ENCODE data around the gene CRISPLD2. TPM values are rescaled to one million over a fixed set of nuclear protein-coding genes. Genes with fewer than 3 reads are reported as not detected.
A peak's percentile ranks its signal among the peaks of the same experiment; 100 is the strongest.

The CRISPLD2 gene
- total RNA-seq, 1 experiment from 2014 or later, result 9.4 TPM

- ChIA-PET POLR2A (no interaction called here), CTCF (interaction anchor here (0.9 kb wide), 1 partner anchor 157 kb away, joined by 3 read pairs; no protein-coding TSS in a partner anchor)
- Mint-ChIP-seq H3K4me1 (peaks cover 4% of the 10 kb centered on the region; the same call in 1 of the 2 replicates), H3K36me3 (no peaks in the 10 kb centered on the region), H3K27ac (no peak overlapping the region; the same call in 1 of the 2 replicates), H3K9me3 (no peaks in the 10 kb centered on the region), H3K4me3 (no peak overlapping the region), H3K27me3 (ENCODE audit: low read depth) (no peaks in the 10 kb centered on the region)
- TF ChIP-seq EMX1 (CRISPR knock-in tag; IDR thresholded peaks at IDR 0.05), result no peak
- no peak for TF ChIP-seq GRHL2 (CRISPR knock-in tag; IDR thresholded peaks at IDR 0.05; ENCODE audit: insufficient replicate concordance, severe bottlenecking)
- DNase-seq (ENCODE audit: low spot score) (no peak), ATAC-seq (no peak)
These were observed 75.2 kb downstream of the CRISPLD2 start for GRCh38 chr16:84895016-84895415.

GRCh38 chr16:84896847-84897246 is 77.1 kb downstream of the CRISPLD2 start:
- Mint-ChIP-seq H3K9me3 (peaks cover 3% of the 10 kb centered on the region; the same call in 1 of the 2 replicates), H3K27me3 (ENCODE audit: low read depth) (no peaks in the 10 kb centered on the region), H3K27ac (no peak overlapping the region), H3K4me3 (no peak overlapping the region), H3K36me3 (no peaks in the 10 kb centered on the region), H3K4me1 (peaks cover 4% of the 10 kb centered on the region; the same call in 1 of the 2 replicates)
- ChIA-PET POLR2A (interaction anchor here (0.7 kb wide), 1 partner anchor 60 kb away, joined by 3 read pairs; no protein-coding TSS in a partner anchor), CTCF (interaction anchor here (0.6 to 1.6 kb wide), 9 partner anchors 9 to 274 kb away, joined by 3 to 8 read pairs (median 3); no protein-coding TSS in a partner anchor)
- peak; percentile 71 for ATAC-seq
- DNase-seq (ENCODE audit: low spot score), result peak; percentile 19
- TF ChIP-seq TEAD4 (CRISPR knock-in tag; IDR thresholded peaks at IDR 0.05), result no peak
- TF ChIP-seq NR2C2 (CRISPR knock-in tag; IDR thresholded peaks at IDR 0.05), result no peak
- no peak for TF ChIP-seq STAT6 (CRISPR knock-in tag; conservative IDR thresholded peaks at IDR 0.05; ENCODE audit: low read depth)
- TF ChIP-seq FOXP1 (CRISPR knock-in tag; IDR thresholded peaks at IDR 0.05; ENCODE audit: borderline replicate concordance), result no peak
- no peak for TF ChIP-seq MYBL2 (CRISPR knock-in tag; IDR thresholded peaks at IDR 0.05)
- no peak for TF ChIP-seq ZNF138 (CRISPR knock-in tag; conservative IDR thresholded peaks at IDR 0.05)
- no peak for TF ChIP-seq NFYB (CRISPR knock-in tag; conservative IDR thresholded peaks at IDR 0.05; ENCODE audit: low read depth)
- TF ChIP-seq ZNF423 (CRISPR knock-in tag; IDR thresholded peaks at IDR 0.05), result no peak
- TF ChIP-seq ZNF317 (CRISPR knock-in tag; IDR thresholded peaks at IDR 0.05; ENCODE audit: borderline replicate concordance, low read depth), result no peak
- no peak for TF ChIP-seq ZSCAN18 (CRISPR knock-in tag; IDR thresholded peaks at IDR 0.05)
- no peak for TF ChIP-seq AR (CRISPR knock-in tag; IDR thresholded peaks at IDR 0.05)
- TF ChIP-seq ARID4B (CRISPR knock-in tag; IDR thresholded peaks at IDR 0.05; ENCODE audit: borderline replicate concordance), result no peak
- no peak for TF ChIP-seq ZBTB43 (CRISPR knock-in tag; IDR thresholded peaks at IDR 0.05)
- TF ChIP-seq CTCF (IDR thresholded peaks at IDR 0.05), result no peak
- TF ChIP-seq MLX (CRISPR knock-in tag; IDR thresholded peaks at IDR 0.05), result no peak
- no peak for TF ChIP-seq ZNF263 (CRISPR knock-in tag; IDR thresholded peaks at IDR 0.05; ENCODE audit: low read depth)
- TF ChIP-seq OVOL2 (CRISPR knock-in tag; IDR thresholded peaks at IDR 0.05; ENCODE audit: borderline replicate concordance), result no peak

Measured in WTC11 (cell line).